Ishikawa (cell line): ENCODE results near the gene CCDC6.

Experiments used
- CEBPB ChIP-seq: IDR thresholded peaks from 2 replicates; pipeline ENCODE4 v1.6.1; 2012
- CREB1 ChIP-seq: IDR thresholded peaks from 2 replicates; pipeline ENCODE4 v1.6.1; 2012; ENCODE audit warnings: low read depth
- EGR1 ChIP-seq: IDR thresholded peaks from 2 replicates; pipeline ENCODE4 v1.6.1; 2012
- EP300 ChIP-seq: IDR thresholded peaks from 2 replicates; pipeline ENCODE4 v1.6.1; 2012; ENCODE audit warnings: borderline replicate concordance
- FOXM1 ChIP-seq: IDR thresholded peaks from 2 replicates; pipeline ENCODE4 v1.6.1; 2012; ENCODE audit warnings: low read depth, borderline replicate concordance
- NFIC ChIP-seq: IDR thresholded peaks from 2 replicates; pipeline ENCODE4 v1.6.1; 2012
- RAD21 ChIP-seq: IDR thresholded peaks from 2 replicates; pipeline ENCODE4 v1.6.1; 2012; ENCODE audit warnings: low read depth
- TAF1 ChIP-seq: IDR thresholded peaks from 2 replicates; pipeline ENCODE4 v1.6.1; 2012; ENCODE audit warnings: low read depth, mild to moderate bottlenecking
- TCF12 ChIP-seq: IDR thresholded peaks from 2 replicates; pipeline ENCODE4 v1.6.1; 2012; ENCODE audit warnings: low read depth
- TEAD4 ChIP-seq: IDR thresholded peaks from 2 replicates; pipeline ENCODE4 v1.6.1; 2012
- YY1 ChIP-seq: IDR thresholded peaks from 2 replicates; pipeline ENCODE4 v1.6.1; 2012; ENCODE audit warnings: low read depth
- ZBTB7A ChIP-seq: IDR thresholded peaks from 2 replicates; pipeline ENCODE4 v1.6.1; 2012; ENCODE audit warnings: low read depth
- TF ChIP-seq, protein P1 (sequence below): IDR thresholded peaks from 2 replicates; pipeline ENCODE4 v1.6.1; 2012
- TF ChIP-seq, protein P2 (sequence below): IDR thresholded peaks from 2 replicates; pipeline ENCODE4 v1.6.1; 2012; ENCODE audit warnings: low read depth, mild to moderate bottlenecking
- TF ChIP-seq, protein P3 (sequence below): IDR thresholded peaks from 2 replicates; pipeline ENCODE4 v1.6.1; 2012

Gene CCDC6

GRCh38 chr10:59857049-59857448, 49.3 kb downstream of the CCDC6 start:
- TF ChIP-seq ZBTB7A (no peak), YY1 (no peak), CEBPB (no peak), TCF12 (no peak), NFIC (no peak), EGR1 (no peak), TEAD4 (no peak), RAD21 (no peak), CREB1 (no peak), FOXM1 (no peak), EP300 (no peak), TAF1 (no peak)
- TF ChIP-seq, protein P1, sequence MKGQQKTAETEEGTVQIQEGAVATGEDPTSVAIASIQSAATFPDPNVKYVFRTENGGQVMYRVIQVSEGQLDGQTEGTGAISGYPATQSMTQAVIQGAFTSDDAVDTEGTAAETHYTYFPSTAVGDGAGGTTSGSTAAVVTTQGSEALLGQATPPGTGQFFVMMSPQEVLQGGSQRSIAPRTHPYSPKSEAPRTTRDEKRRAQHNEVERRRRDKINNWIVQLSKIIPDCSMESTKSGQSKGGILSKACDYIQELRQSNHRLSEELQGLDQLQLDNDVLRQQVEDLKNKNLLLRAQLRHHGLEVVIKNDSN: no peak
- TF ChIP-seq, protein P2, sequence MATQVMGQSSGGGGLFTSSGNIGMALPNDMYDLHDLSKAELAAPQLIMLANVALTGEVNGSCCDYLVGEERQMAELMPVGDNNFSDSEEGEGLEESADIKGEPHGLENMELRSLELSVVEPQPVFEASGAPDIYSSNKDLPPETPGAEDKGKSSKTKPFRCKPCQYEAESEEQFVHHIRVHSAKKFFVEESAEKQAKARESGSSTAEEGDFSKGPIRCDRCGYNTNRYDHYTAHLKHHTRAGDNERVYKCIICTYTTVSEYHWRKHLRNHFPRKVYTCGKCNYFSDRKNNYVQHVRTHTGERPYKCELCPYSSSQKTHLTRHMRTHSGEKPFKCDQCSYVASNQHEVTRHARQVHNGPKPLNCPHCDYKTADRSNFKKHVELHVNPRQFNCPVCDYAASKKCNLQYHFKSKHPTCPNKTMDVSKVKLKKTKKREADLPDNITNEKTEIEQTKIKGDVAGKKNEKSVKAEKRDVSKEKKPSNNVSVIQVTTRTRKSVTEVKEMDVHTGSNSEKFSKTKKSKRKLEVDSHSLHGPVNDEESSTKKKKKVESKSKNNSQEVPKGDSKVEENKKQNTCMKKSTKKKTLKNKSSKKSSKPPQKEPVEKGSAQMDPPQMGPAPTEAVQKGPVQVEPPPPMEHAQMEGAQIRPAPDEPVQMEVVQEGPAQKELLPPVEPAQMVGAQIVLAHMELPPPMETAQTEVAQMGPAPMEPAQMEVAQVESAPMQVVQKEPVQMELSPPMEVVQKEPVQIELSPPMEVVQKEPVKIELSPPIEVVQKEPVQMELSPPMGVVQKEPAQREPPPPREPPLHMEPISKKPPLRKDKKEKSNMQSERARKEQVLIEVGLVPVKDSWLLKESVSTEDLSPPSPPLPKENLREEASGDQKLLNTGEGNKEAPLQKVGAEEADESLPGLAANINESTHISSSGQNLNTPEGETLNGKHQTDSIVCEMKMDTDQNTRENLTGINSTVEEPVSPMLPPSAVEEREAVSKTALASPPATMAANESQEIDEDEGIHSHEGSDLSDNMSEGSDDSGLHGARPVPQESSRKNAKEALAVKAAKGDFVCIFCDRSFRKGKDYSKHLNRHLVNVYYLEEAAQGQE: no peak
- TF ChIP-seq, protein P3, sequence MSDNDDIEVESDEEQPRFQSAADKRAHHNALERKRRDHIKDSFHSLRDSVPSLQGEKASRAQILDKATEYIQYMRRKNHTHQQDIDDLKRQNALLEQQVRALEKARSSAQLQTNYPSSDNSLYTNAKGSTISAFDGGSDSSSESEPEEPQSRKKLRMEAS: no peak

DNA sequence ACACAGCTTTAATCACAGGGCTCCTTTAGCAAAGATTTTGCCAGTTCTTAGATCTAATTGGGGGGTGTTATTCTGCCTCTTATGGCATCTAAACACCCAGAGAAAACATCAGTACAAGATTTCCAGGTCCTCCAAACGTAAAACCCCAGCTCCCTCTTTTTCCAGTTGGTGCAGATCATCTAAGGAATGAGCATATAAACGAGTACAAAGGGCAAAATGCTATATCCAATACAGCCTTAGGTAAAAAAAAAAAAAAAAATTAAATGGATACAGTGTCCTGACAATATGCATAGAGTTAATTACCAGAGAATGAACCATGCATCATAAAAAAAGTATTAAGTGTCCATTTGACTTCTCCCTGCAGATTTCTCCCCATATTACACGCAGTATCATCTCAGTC, 50.3 kb downstream of the CCDC6 start:
- TF ChIP-seq FOXM1: no peak
- no peak for TF ChIP-seq TAF1
- no peak for TF ChIP-seq ZBTB7A
- TF ChIP-seq TEAD4: no peak
- TF ChIP-seq, protein P3: no peak
- no peak for TF ChIP-seq RAD21
- no peak for TF ChIP-seq CREB1
- TF ChIP-seq, protein P1: no peak
- TF ChIP-seq NFIC: no peak

GRCh38 chr10:59854571-59854970, 51.8 kb downstream of the CCDC6 start:
- TF ChIP-seq NFIC (no peak), EP300 (no peak), RAD21 (no peak), ZBTB7A (no peak), TAF1 (no peak), YY1 (no peak), CEBPB (no peak), TCF12 (no peak), TEAD4 (no peak), FOXM1 (no peak), EGR1 (no peak), CREB1 (no peak)
- TF ChIP-seq, protein P2: no peak
- TF ChIP-seq, protein P3: no peak
- TF ChIP-seq, protein P1: no peak

DNA sequence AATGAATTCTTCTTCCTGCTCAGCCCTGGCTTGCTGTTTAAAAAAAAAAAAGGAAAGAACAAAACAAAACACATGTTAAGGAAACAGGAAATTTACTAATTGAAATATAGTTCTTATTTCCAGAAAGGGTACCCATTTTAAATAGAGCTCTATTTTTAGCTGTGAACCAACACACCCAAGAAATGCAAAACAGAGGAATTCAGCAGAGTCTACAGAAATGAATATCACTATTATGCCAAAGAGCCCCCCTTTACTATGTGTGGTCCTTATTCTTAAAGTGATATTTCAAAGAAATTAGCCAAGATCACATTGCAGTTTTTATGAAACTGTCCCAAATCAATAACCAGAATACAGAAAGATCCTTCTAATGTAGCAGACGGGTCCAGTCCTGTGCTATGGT, 53.7 kb downstream of the CCDC6 start:
- TF ChIP-seq EP300 (no peak), NFIC (no peak), TEAD4 (no peak), TCF12 (no peak)

DNA sequence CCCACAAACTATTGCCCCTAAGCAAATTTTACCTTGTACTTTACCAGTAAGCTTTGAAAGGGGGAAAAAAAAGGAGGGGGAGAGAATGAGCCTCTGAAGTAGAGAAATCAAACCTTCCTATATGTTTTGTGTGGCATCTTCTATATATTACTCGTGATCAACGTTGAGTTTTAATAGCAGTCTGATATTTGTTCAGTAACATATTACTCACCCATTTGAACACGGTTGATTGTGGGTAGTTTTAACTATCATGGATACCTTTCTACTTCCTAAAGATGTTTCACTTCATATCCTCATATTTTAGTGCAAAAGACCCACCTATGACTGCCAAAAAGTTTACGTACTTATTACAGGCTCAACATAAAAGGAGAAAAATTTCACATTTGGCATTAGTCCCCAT, 54.5 kb downstream of the CCDC6 start:
- TF ChIP-seq TAF1: no peak
- no peak for TF ChIP-seq YY1
- no peak for TF ChIP-seq CEBPB
- TF ChIP-seq RAD21: no peak
- TF ChIP-seq EGR1: no peak
- no peak for TF ChIP-seq FOXM1
- TF ChIP-seq, protein P1: no peak
- TF ChIP-seq, protein P2: no peak
- TF ChIP-seq ZBTB7A: no peak
